GM12878 (cell line): Measurements from ENCODE around the gene PGC. TPM values are rescaled to one million over a fixed set of nuclear protein-coding genes. Genes with fewer than 3 reads are reported as not detected.
A peak's percentile ranks its signal among the peaks of the same experiment; 100 is the strongest.

ENCODE experiments used
- BCL11A ChIP-seq: IDR thresholded peaks from 2 replicates; pipeline ENCODE4 v1.6.1; 2011; ENCODE audit warnings: low read depth, low read length
- BHLHE40 ChIP-seq, 2 experiments: fragments of 450-650 bp in 1 of 2; IDR thresholded peaks; 2 replicates each; pipeline ENCODE4 v1.6.1; 2011 to 2017; ENCODE audit warnings: low read depth in 2 of 2, borderline replicate concordance in 1 of 2, improper control_type of control experiment in 1 of 2, low read length in 1 of 2, mild to moderate bottlenecking in 1 of 2
- CBFB ChIP-seq: IDR thresholded peaks from 2 replicates; pipeline ENCODE4 v1.6.1; 2016; ENCODE audit warnings: antibody characterized with exemption, low read depth
- CHD1 ChIP-seq: IDR thresholded peaks from 2 replicates; pipeline ENCODE4 v1.6.1; 2012; ENCODE audit warnings: low read depth, low read length, improper control_type of control experiment
- EP300 ChIP-seq, 2 experiments: fragments of 150-350 bp in 1 of 2; IDR thresholded peaks; 2 replicates each; pipeline ENCODE4 v1.6.1; 2011 to 2012; ENCODE audit warnings: low read depth in 2 of 2, low read length in 2 of 2, borderline replicate concordance in 1 of 2, improper control_type of control experiment in 1 of 2, inconsistent platforms in 1 of 2; ENCODE audit not compliant: control insufficient read depth in 1 of 2
- FOXM1 ChIP-seq: IDR thresholded peaks from 2 replicates; pipeline ENCODE4 v1.6.1; 2012; ENCODE audit warnings: low read depth, mild to moderate bottlenecking, inconsistent platforms, low read length, moderate library complexity
- HDAC6 ChIP-seq: fragments of 200-600 bp; sonication (generic); IDR thresholded peaks from one replicate; pipeline ENCODE4 v1.8.0; 2017; ENCODE audit warnings: antibody characterized with exemption; ENCODE audit not compliant: unreplicated experiment
- MTA2 ChIP-seq: fragments of 450-650 bp; IDR thresholded peaks from 2 replicates; pipeline ENCODE4 v1.6.1; 2016; ENCODE audit warnings: low read depth, mild to moderate bottlenecking, moderate library complexity
- NR2C1 ChIP-seq: fragments of 450-650 bp; IDR thresholded peaks from 2 replicates; pipeline ENCODE4 v1.6.1; 2017; ENCODE audit warnings: antibody characterized with exemption, mild to moderate bottlenecking, moderate library complexity
- PAX8 ChIP-seq: fragments of 450-650 bp; IDR thresholded peaks from 2 replicates; pipeline ENCODE4 v1.6.1; 2017; ENCODE audit warnings: mild to moderate bottlenecking, moderate library complexity
- RAD21 ChIP-seq: IDR thresholded peaks from 2 replicates; pipeline ENCODE4 v1.6.1; 2011; ENCODE audit warnings: mild to moderate bottlenecking, low read depth, low read length, moderate library complexity; ENCODE audit not compliant: insufficient read depth
- RELA ChIP-seq: fragments of 450-650 bp; IDR thresholded peaks from 2 replicates; pipeline ENCODE4 v1.8.0; 2014; ENCODE audit warnings: borderline replicate concordance; ENCODE audit not compliant: partially characterized antibody
- SMAD1 ChIP-seq: fragments of 450-650 bp; IDR thresholded peaks from 2 replicates; pipeline ENCODE4 v1.6.1; 2018; ENCODE audit warnings: mild to moderate bottlenecking, low read depth; ENCODE audit not compliant: partially characterized antibody
- SMARCA5 ChIP-seq: fragments of 450-650 bp; IDR thresholded peaks from 2 replicates; pipeline ENCODE4 v1.6.1; 2017; ENCODE audit warnings: mild to moderate bottlenecking
- SREBF2 ChIP-seq: IDR thresholded peaks from 2 replicates; pipeline ENCODE4 v1.6.1; 2012; ENCODE audit warnings: mild to moderate bottlenecking, low read length
- SRF ChIP-seq, 2 experiments: IDR thresholded peaks; 2 replicates each; pipeline ENCODE4 v1.6.1; 2011; ENCODE audit warnings: low read depth in 2 of 2, low read length in 2 of 2, mild to moderate bottlenecking in 1 of 2, moderate library complexity in 1 of 2
- SUZ12 ChIP-seq: fragments of 200-600 bp; sonication (generic); IDR thresholded peaks from one replicate; pipeline ENCODE4 v1.6.1; 2018; ENCODE audit warnings: antibody characterized with exemption, mild to moderate bottlenecking; ENCODE audit not compliant: unreplicated experiment
- TCF3 ChIP-seq: IDR thresholded peaks from 2 replicates; pipeline ENCODE4 v1.6.1; 2012; ENCODE audit warnings: low read depth, mild to moderate bottlenecking, low read length, borderline replicate concordance; ENCODE audit not compliant: insufficient read depth
- TCF7 ChIP-seq: IDR thresholded peaks from 2 replicates; pipeline ENCODE4 v1.6.1; 2014; ENCODE audit warnings: antibody characterized with exemption, borderline replicate concordance
- ZNF274 ChIP-seq: IDR thresholded peaks from one replicate; pipeline ENCODE4 v1.8.0; 2011; ENCODE audit not compliant: insufficient read length, insufficient read depth
- ZSCAN29 ChIP-seq: fragments of 450-650 bp; IDR thresholded peaks from 2 replicates; pipeline ENCODE4 v1.6.1; 2017; ENCODE audit warnings: mild to moderate bottlenecking, moderate library complexity
- polyA plus RNA-seq, 11 experiments: library from polyadenylated mRNA; depleted of rRNA in 4 of 11; unstranded in 6 of 11; stranded (reverse) in 5 of 11; fragments of >200 nt; fragmentation: Nextera tagmentation in 4 of 11; fragmentation: Illumina TruSeq in 1 of 11; extraction: Ambion mirVana in 4 of 11; extraction: Trizol in 1 of 11; gene quantifications; 1 replicate in 1 of 11; 2 replicates in 10 of 11; pipeline versions ENCODE4 v1.2.1 to v1.2.3, GENCODE V29; 2011 to 2016; ENCODE audit warnings: inconsistent platforms in 2 of 11, missing spikeins in 2 of 11, low read depth in 1 of 11
- total RNA-seq, 4 experiments: library from RNA; depleted of rRNA in 3 of 4; stranded (reverse); fragments of >200 nt in 3 of 4; fragmentation: Illumina TruSeq in 1 of 4; extraction: Trizol in 1 of 4; gene quantifications; 2 replicates each; pipeline versions ENCODE4 v1.2.1 to v1.2.3, GENCODE V29; 2013 to 2021
- TF ChIP-seq, protein P1 (sequence below), 3 experiments: IDR thresholded peaks in 2 of 3; conservative IDR thresholded peaks in 1 of 3; 2 replicates each; pipeline ENCODE4 v1.5.1; 2011; ENCODE audit warnings: low read depth in 3 of 3, low read length in 3 of 3, mild to moderate bottlenecking in 3 of 3, control low read depth in 2 of 3, moderate library complexity in 2 of 3, inconsistent platforms in 1 of 3, mixed read lengths in 1 of 3; ENCODE audit not compliant: control insufficient read depth in 2 of 3, insufficient read depth in 1 of 3; ENCODE audit errors: extremely low read depth in 1 of 3
- TF ChIP-seq, protein P2 (sequence below): fragments of 450-650 bp; IDR thresholded peaks from 2 replicates; pipeline ENCODE4 v1.6.1; 2017; ENCODE audit warnings: mild to moderate bottlenecking
- TF ChIP-seq, protein P3 (sequence below): fragments of 450-650 bp; IDR thresholded peaks from 2 replicates; pipeline ENCODE4 v1.6.1; 2017; ENCODE audit warnings: borderline replicate concordance
- TF ChIP-seq, protein P4 (sequence below): IDR thresholded peaks from 2 replicates; pipeline ENCODE4 v1.6.1; 2012; ENCODE audit warnings: low read depth, low read length, improper control_type of control experiment

Gene PGC
- total and polyA plus RNA-seq, 10 of the 15 experiments (the other 5 are each of a cell fraction or from before 2014, with no cell fraction given), result 0.26 TPM; not detected in 9

DNA sequence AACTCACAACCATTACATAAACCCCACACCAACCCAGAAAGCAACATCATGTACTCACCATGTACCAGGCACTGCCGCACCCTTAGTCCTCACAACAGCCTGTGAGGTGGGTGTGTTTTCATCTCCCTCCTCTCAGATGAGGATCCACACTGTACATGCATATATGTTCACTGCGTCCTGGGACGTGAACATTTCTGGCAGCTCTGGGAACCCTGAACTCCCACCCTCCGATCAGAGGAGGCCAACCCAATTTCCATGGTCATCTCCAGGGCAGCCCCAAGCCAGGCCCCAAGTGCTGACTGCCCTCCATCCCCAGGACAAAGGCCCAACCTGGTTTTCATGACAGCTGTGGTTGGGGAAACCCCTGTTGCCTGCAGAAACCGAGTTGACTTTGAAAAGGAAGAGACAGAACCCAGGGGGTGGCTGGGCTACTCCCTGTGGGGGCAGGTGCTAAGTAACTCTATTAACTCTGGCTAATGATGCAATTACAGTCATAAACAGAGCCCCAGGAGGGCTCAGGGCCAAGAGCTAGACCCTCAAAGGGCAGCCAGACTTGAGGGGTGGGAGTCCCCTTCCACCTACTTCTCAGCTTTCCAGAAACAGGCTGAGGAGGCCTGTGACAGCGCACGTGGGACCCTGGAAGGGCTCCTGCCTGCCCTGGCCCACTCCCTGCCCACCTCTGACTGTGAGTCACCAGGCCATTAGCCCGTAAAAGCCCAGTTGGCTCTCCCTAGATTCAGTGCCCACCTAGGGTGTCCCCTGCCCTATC is 14.4 kb downstream of the PGC start (continued):
- TF ChIP-seq, protein P1, sequence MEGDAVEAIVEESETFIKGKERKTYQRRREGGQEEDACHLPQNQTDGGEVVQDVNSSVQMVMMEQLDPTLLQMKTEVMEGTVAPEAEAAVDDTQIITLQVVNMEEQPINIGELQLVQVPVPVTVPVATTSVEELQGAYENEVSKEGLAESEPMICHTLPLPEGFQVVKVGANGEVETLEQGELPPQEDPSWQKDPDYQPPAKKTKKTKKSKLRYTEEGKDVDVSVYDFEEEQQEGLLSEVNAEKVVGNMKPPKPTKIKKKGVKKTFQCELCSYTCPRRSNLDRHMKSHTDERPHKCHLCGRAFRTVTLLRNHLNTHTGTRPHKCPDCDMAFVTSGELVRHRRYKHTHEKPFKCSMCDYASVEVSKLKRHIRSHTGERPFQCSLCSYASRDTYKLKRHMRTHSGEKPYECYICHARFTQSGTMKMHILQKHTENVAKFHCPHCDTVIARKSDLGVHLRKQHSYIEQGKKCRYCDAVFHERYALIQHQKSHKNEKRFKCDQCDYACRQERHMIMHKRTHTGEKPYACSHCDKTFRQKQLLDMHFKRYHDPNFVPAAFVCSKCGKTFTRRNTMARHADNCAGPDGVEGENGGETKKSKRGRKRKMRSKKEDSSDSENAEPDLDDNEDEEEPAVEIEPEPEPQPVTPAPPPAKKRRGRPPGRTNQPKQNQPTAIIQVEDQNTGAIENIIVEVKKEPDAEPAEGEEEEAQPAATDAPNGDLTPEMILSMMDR (IDR thresholded peaks at IDR 0.05 in 2 of 3, conservative IDR thresholded peaks at IDR 0.05 in 1 of 3; ENCODE audit: control insufficient read depth in 2 of 3, extremely low read depth in 1 of 3, insufficient read depth in 1 of 3, low read depth in 3 of 3, low read length in 3 of 3), result no peak
- TF ChIP-seq FOXM1 (no peak), TCF3 (peak; percentile 43; the same call in 1 of the 2 replicates), RELA (peak; percentile 94), SRF (IDR thresholded peaks at IDR 0.05; ENCODE audit: low read depth in 2 of 2, low read length in 2 of 2) (no peak), HDAC6 (no peak), BCL11A (peak; percentile 78), TCF7 (no peak), ZSCAN29 (peak; percentile 79; the same call in 1 of the 2 replicates), SMAD1 (peak; percentile 57), CBFB (peak; percentile 95), CHD1 (no peak), MTA2 (peak; percentile 94), RAD21 (no peak; the same call in 1 of the 2 replicates), SREBF2 (no peak), EP300 (IDR thresholded peaks at IDR 0.05; ENCODE audit: borderline replicate concordance in 1 of 2, control insufficient read depth in 1 of 2, low read depth in 2 of 2, low read length in 2 of 2) (peak; percentile 46 to 64; a peak in 2 of 4 replicates), SMARCA5 (peak; percentile 21; the same call in 1 of the 2 replicates), PAX8 (no peak), SUZ12 (no peak), NR2C1 (no peak), BHLHE40 (IDR thresholded peaks at IDR 0.05; ENCODE audit: borderline replicate concordance in 1 of 2, low read depth in 2 of 2, low read length in 1 of 2) (peak; percentile 72 to 76; a peak in 3 of 4 replicates), ZNF274 (no peak)
- TF ChIP-seq, protein P2, sequence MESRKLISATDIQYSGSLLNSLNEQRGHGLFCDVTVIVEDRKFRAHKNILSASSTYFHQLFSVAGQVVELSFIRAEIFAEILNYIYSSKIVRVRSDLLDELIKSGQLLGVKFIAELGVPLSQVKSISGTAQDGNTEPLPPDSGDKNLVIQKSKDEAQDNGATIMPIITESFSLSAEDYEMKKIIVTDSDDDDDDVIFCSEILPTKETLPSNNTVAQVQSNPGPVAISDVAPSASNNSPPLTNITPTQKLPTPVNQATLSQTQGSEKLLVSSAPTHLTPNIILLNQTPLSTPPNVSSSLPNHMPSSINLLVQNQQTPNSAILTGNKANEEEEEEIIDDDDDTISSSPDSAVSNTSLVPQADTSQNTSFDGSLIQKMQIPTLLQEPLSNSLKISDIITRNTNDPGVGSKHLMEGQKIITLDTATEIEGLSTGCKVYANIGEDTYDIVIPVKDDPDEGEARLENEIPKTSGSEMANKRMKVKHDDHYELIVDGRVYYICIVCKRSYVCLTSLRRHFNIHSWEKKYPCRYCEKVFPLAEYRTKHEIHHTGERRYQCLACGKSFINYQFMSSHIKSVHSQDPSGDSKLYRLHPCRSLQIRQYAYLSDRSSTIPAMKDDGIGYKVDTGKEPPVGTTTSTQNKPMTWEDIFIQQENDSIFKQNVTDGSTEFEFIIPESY, result no peak
- TF ChIP-seq, protein P3, sequence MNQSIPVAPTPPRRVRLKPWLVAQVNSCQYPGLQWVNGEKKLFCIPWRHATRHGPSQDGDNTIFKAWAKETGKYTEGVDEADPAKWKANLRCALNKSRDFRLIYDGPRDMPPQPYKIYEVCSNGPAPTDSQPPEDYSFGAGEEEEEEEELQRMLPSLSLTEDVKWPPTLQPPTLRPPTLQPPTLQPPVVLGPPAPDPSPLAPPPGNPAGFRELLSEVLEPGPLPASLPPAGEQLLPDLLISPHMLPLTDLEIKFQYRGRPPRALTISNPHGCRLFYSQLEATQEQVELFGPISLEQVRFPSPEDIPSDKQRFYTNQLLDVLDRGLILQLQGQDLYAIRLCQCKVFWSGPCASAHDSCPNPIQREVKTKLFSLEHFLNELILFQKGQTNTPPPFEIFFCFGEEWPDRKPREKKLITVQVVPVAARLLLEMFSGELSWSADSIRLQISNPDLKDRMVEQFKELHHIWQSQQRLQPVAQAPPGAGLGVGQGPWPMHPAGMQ, result no peak
- TF ChIP-seq, protein P4, sequence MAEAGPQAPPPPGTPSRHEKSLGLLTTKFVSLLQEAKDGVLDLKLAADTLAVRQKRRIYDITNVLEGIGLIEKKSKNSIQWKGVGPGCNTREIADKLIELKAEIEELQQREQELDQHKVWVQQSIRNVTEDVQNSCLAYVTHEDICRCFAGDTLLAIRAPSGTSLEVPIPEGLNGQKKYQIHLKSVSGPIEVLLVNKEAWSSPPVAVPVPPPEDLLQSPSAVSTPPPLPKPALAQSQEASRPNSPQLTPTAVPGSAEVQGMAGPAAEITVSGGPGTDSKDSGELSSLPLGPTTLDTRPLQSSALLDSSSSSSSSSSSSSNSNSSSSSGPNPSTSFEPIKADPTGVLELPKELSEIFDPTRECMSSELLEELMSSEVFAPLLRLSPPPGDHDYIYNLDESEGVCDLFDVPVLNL, result no peak
